Activated CD4-positive, alpha-beta T cell treated with anti-CD3 and anti-CD28 coated beads for 4 hours (primary cell): ENCODE results near the gene GLDN.

Experiments used
- DNase-seq, 2 donors: peaks; one replicate each; pipeline ENCODE4 v3.0.0-alpha.2; 2020

The GLDN gene

DNA sequence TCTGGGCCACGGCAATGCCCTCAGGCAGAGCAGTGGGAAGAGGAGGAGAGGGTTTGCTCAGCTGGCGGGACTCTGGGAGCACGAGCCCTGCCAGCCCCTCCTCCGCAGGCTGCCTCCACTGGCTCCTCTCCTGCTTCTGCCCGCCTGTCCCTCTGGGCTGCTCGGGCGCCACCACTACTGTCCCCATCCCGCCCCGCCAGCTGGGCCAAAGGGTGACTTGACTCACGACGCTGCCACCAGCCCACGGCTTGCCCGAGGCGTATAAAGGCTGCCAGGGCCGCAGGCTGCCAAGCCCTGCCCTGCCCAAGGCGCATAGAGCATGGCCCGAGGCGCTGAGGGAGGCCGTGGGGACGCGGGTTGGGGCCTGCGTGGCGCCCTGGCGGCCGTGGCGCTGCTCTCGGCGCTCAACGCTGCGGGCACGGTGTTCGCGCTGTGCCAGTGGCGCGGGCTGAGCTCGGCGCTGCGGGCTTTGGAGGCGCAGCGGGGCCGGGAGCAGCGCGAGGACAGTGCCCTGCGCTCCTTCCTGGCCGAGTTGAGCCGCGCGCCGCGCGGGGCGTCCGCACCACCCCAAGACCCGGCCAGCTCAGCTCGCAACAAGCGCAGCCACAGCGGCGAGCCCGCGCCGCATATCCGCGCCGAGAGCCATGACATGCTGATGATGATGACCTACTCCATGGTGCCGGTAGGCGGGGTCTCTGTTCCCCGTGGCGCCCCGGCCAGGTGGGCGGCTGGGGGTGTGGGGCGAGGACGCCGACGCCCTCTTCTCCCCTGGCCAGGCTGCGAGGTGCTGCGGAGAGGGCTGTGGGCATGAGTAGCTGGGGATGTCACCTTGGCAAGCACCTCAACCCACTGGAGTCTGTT is at the start of gene GLDN:
TSS of gene GLDN (plus strand) at position 290 of the 861 bp plus-strand sequence. CDS start at position 320, 30 bp downstream.
- DNase-seq = no peak

DNA sequence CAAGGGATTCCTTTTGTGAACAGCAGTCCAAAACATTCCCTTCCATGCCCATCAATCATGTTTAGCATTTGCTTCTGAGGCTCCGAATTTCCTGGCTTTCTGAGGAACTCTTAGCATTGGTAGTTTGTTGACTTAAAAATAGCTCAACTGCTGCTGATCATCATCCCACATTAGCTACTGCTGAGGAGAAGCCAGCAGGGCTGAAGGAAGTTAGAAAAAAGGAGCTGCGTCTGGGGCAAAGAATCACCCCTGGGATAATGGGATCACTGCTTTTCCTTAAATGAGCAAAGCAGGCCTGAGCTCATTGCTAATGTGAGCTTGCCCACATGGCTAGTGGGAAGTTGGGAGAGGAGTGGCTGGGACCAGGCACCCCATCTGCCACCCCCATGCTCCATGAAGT is 42.8 kb upstream of the GLDN start:
- no peak for DNase-seq

DNA sequence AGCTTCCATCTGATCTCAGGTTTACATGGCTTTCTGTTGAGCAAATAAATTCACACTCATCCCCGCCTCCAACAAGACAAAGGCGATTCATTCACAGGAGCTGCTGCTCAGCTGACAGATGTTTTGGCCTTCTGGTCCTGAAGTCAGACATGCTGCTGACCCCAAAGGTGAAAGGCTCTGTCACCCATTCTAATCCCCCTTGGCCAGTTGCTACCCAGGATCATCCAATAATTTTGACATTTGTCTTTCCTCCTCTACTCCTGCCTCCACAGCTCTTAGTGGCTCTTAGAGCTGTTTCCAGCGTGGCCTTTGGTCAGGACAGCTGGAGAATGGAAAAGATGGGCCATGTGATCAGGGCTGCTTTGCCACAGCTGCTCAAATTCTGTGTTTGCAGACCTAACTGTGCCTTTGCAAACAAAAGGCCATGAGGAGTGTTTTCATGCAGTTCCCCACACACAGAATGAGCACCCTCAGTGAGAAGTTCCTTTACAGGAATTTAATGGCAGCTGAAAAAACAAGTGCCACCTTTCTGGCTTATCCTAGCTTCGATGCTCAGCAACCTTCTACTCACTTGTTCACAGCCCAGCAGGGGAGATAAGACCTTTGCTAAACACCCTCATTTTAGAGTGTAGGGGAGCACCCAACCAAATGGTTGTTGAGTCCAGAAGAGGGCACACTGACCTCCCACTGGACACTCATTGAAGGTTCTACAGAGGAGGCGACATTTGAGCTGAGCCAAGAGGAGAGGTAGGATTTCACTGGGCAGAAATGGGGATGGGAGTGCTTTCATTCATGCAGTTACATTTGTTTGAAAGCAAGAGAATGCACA is 42.1 kb upstream of the GLDN start:
- DNase-seq = no peak

DNA sequence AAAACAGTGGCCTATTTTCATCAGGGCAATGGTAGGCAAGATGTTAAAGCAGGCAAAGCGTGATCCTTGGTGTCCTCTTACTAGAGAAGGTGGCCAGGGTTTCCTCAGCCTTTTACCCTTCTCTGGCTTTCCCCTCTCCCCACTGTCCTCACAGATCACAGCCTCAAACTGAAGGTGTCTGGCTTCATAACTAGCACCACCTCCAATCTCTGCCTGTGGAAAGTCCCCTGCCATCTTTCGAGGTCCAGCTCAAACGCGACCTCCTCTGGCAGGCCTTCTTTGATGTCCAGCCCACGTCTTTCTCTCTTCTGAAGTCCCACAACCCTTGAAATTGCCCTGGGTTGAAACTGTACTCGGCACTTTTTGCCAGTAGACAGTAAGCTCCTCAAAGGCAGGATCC is 39.0 kb upstream of the GLDN start:
- no peak for DNase-seq

DNA sequence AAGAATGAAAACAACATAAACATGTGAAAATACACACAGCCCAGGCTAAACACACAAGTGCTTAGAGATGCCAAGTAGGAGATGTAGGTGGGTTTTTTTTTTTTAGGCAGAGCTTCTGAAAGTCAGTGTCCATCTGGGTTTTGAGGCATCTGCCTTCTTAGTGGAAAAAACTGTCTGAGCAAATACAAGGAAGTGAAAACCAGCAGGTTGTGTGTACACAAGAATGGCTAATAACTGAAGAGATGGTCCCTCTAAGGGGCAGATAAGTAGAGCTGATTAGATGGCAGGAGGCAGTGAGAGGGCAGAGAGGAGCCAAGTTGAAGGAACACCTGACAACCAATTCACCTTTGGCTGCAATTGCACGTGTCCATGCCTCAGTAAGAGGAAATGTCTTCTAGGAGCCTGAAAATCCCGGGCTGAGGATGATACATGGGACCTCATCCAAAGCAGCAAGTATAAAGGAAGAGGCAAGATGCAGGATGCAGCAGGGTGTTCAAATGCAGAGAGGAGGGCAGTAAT is 37.9 kb upstream of the GLDN start:
- no peak for DNase-seq

DNA sequence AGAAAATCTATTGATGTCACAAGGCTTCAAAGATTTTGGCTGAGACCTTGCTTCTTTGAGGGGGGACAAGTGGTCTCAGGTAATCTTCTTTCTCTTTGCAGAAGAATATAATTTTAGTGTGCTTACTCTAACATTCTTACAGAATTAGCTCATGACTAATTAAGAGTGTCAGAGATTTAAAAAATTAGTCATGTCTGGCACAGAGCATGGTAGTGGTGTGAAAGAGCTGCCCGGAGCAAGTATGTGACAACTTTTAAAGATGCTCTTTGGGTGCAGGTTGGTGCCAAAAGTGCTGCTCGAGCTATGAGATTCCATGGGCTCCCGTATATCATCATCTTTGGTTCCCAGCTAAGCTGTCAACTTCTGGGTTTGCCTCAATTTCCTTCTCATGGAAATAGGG is 34.1 kb upstream of the GLDN start:
- DNase-seq = no peak

DNA sequence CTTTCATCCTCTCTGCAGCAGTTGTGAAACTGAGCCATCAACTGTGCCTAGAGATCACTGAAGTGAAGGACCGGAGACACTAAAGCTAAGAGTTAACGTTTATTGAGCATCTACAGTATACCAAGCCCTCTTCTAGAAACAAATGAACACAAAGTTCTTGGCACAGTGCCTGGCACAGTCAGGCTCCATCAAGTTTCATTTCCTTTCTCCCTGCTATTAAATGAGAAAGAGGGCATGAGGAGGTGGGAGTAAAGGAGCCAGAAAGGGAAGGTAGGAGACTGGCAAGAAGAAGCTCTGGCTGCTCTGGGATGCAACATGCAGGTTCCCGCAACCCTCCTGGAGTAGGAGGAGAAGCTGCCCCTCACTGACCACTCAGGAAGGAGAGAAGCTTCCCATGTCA is 33.6 kb upstream of the GLDN start:
- DNase-seq = no peak

DNA sequence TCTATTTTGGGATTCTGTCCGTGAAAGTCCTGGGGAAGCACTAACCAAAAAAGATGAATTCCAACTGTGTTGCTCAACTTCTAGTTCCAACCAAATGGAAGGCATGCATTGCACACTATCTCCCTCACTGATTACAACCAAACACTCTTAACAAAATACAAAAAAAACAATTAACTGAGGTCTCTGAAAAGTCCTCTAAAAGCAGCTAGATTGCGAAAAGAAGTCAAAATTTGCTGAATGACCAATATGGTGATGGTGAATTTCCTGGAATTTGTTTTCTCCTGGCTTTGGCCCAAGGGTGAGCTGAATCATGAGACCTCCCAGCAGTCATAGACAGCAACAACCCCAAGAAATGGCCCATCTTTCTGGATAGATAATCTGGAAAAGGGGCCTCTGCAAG is 31.4 kb upstream of the GLDN start:
- DNase-seq = no peak

DNA sequence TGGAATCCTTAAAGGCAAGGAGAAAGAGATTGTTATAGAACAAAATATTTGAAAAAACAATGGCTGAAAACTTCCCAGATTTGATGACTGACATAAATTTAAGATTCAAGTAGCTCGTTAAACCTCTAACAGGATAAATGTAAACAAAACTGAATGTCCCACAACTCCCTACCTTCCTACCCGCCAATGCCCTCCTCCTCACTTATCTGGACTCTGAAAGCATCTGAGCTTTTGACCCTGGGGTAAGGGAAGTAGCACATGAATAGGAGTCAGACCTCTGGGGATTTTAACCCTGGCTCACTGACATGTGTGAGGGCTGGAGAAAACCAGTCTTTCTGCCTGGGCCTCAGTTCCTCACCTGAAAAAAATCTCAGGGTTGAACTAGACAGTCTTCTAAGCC is 29.9 kb upstream of the GLDN start:
- DNase-seq = no peak

DNA sequence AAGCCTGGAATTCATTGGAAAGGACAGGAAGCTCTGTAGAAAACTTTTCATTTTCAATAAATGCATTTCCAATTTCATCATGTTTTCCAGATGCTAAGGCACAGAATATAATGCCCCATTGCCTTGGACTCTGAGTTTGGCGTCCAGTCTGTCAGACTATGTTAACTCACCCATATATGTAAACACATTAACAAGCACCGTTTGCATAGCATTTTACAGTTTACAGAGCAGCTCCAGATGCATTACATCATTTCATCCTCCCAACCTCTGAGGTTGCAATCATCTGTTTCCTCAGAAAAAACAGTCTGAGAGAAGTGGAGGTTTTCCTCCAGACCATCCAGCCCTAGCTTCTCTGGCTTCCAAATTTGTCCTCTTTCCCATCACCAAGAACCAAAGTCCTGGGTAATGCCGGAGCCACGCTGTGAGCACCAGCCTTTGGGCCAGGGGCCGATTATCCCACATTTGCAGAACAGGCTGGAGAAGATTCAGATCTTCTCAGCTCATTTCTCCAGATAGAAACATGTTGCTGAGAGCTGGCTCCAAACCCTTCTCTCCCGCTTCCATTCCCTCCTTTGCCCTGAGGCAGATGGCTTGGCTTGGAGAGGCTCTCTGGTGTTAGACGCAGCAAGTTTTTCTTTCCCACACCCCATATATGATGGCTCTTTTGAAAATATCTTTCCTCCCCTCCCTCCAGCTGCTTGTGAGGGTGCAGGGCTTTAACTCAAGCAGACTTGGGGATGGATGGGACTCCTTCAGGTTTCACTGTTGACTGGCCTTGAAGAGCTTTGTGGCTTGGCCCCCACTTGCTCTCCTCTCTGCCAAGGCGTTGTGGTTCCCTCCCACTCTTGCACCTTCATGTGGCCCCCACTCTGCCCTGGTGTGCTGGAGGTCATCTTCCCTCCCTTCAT is 29.0 kb upstream of the GLDN start:
- DNase-seq = no peak

DNA sequence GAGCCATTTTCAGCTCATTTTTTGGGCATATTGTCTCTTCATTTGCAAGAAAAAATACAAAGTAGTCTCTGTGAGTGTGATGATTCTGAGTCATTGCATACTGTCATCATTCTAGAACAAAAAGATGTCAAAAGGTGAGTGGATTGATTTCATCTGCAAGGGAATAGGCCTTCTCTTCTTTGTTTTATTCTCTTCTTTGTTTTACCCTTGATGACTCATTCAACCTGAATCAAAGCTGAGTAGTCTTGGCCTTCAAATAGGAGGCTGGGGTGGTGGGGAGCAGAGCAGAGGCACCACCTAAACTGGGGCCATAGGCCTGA is 28.4 kb upstream of the GLDN start:
- no peak for DNase-seq

DNA sequence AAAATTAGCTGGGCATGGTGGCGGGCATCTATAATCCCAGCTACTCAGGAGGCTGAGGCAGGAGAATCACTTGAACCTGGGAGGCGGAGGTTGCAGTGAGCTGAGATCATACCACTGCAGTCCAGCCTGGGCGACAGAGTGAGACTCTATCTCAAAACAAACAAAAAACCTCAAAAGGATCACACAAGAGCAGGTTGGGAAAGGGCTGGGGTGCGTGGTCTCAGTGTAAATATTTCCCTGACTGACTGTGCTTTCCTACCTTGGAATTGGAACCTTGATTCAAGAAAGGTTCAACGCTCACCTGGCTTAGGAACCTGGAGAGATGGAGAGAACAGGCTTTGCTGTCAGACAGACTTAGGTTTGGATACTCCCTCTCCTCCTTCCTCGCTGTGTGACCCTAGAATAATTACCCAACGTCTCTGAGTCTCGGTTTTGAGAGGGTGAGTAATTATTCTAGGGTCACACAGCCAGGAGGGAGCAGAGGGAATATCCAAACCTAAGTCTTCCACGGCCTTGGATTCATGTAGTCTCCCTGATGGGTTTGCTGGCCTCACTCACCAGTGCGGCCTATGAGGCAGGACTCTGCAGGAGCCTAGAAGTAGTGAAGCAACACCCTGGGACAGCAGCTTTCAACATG is 27.7 kb upstream of the GLDN start:
- no peak for DNase-seq

DNA sequence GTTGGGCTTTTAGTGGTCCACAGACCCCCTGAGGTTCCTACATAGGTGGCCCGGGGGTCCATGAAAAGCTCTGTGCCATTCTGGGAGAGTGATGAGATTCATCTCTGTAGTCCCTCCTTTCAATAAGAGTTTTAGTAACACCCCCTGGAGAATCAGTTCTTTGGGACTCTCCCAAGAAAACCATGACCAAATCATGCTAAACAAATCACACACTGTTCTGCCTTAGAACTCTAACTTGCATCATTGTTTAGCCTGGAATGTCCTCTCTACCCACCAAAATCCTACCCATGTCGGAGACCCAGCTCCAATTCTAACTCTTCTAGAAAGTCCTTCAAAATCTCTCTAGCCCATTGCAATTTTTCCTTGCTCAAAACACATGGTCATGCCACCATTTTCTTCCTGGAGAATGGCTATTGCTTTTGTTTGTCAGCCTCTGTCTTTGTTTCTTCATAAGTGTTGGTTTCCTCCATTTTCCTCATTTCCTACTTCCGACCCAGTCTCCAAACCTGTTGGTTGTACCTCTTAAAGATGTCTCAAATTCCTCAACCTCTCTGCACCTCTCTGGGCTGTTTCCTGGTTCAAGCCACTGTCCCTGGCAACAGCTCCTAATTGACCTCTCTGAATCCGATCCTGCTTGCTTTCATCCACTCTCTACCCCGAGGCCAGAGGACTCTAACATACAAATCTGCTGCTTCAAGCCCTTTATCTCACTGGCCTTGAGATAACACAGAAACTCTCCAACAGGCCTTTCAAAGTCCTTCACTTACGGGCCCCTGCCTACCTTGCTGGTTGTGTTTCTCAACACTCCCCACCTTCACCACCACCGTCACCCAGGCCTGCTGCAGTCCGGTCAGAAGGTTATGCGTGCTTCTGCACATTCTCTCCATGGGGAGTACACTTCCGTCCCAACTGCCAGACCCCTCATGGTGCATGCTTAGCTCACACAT is 26.8 kb upstream of the GLDN start:
- DNase-seq = no peak

DNA sequence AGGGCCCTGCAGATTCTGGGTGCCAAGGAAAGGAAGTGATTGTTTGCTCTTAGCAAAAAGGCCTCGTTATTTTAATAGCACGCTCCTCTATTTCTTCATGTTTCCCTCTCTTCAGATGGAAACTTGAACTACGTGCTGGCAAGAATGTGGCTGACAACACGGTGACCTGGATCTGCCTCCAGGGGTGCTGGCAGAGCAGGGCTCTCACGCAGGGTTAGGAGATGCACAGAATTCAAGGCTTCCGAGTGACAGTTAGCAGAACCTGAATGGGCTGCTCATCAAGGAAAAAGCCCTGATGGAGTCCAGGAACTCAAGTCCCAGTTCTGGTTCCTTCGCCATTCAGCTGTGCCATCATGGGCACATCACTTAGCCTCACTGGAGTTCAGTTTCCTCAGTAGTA is 25.7 kb upstream of the GLDN start:
- no peak for DNase-seq

DNA sequence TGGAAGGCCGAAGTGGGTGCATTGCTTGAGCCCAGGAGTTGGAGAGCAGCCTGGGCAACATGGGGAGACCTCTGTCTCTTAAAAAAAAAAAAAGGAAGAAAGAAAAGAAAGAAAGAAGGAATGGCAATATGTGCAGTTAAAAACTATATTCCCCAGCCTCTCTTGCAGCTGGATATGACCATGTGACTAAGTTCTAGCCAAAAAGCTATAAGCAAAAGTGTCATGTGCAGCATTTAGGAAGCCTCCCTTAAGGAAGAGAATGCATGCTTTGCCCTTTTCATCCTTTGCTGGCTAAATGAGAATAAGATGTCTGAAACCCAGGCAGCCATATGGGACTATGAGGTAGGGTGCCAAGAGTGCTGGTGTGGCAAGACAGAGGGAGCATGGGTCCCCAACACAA is 24.8 kb upstream of the GLDN start:
- no peak for DNase-seq

DNA sequence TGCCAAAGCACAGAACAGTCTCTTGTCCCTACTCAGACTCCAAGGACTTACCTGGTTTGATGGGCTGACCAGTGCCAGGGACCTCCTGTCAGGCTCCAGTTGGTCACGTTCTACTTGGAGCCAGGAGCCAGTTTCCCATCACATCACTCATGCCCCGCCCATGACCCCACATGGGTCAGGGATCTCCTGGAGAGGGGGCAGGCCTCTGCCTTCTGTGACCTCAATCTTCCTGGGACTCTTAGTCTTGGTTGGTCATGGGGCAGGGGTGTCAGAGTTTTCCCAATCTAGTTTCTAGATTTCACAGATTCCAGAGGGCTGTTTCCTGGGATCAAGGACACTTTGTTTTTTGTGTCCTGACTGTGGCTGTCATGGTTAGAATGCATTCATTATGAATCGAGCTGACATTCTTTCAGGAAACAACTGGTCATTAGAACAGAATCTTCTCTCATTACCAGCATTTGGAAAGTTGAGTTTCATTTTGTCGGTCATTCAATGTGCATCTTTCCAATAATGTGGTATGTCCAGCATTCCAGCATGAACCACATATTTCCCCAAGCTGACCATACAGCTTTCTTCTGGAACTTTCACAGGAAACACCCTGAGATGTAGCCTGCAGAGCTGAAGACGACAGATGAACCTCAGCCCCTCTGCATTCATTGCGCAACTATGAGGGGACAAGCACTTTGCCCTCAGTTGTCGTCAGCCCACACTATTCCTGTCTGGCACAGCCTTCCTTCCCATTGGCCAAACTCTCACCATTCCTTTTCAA is 22.9 kb upstream of the GLDN start:
- no peak for DNase-seq

DNA sequence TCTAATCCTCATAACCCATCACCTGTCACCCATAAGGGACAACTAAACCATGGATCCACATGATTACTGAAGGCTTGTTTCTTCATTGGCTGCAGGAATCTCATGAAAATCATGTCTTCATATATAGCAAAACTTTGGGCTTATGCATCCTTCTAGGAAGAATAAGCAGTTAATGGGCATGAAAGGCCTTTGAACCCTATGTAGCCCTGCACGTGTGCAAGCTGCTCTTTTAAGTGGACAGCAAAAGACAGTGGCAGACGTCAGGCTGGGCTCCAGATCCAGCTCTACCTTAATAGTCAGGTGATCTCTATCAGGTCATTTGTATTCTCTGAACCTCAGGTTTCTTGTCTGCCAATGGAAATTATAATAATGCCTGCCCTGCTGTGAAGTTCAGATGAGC is 21.9 kb upstream of the GLDN start:
- no peak for DNase-seq

DNA sequence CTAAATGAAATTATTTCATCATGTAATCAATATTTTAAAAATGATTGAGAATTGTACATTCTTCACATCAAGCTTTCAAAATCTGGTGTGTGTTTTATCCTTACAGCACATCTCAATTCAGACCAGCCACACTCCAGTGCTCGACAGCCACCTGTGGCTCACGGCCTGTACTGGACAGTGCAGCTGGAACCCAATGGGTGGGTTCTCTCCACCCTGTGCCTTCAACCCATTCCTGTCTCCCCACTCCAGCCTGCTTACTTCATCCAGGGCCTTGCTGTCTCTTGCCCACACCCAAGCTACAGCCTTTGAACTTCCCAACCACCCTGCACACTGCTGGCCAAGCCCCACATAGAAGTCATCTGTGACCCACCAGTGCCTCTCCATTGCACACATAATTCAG is 20.6 kb upstream of the GLDN start:
- no peak for DNase-seq

DNA sequence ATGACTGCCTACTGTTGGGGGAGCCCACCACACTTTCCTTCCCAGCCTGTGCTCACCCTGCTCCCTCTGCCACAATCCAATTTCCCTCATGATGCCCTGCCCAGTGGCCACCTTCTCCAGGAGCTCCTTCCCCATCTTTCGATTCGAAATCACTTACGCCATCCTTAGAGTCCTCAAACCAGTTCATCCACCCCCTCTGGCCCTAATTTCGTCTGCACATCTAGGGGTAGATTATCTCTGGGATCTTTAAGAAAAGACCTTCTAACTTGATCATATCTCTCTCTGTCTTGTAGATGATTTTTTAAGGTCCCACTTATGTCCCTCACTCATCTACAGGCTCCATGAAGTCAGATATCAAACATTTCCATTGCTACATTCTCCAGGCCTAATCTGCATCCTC is 20.1 kb upstream of the GLDN start:
- no peak for DNase-seq

DNA sequence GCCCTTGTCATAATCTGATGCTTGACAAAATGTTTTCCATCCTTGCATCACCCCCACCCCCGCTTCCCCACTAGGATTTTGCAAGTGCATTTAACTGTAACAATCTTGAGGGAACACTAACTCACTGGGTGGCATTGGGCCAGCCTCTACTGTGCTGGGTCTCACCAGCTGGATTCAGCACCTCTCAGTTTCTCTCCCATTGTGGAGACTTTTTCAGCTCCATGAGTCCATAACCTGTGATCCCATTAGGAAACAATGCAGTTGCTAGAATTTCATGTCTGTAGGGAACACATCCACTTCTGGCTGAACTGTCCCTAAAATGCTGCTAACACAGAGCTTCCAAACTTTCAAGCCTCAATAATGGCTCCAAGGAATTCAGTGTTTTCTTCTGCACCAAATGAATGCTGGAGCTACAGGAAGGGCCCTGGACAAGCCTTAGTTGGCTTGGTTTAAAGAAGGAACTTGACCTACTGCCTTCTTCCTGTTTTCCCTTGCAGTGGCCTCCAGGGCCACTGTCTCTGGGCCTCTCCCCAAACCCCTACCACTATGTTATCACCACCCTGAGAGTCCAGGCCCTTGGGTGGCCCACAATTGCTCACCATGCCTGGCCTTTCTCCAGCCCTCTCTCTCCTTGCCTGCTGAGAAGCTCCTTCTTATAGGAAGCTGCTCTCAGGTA is 18.7 kb upstream of the GLDN start:
- DNase-seq = no peak
